Fibroblast of skin of scalp (primary cell): ENCODE data around the gene RTN1. TPM values are rescaled to one million over a fixed set of nuclear protein-coding genes. Genes with fewer than 3 reads are reported as not detected.

Source experiments
- DNase-seq: peaks from one replicate; pipeline ENCODE4 v3.0.0-alpha.2; 2013
- polyA plus RNA-seq, 2 experiments: library from polyadenylated mRNA; unstranded; fragments of 120-200 nt; gene quantifications; one replicate each; pipeline ENCODE4 v1.2.1, GENCODE V29; 2013; ENCODE audit not compliant: insufficient read length in 2 of 2

The RTN1 gene, protein sequence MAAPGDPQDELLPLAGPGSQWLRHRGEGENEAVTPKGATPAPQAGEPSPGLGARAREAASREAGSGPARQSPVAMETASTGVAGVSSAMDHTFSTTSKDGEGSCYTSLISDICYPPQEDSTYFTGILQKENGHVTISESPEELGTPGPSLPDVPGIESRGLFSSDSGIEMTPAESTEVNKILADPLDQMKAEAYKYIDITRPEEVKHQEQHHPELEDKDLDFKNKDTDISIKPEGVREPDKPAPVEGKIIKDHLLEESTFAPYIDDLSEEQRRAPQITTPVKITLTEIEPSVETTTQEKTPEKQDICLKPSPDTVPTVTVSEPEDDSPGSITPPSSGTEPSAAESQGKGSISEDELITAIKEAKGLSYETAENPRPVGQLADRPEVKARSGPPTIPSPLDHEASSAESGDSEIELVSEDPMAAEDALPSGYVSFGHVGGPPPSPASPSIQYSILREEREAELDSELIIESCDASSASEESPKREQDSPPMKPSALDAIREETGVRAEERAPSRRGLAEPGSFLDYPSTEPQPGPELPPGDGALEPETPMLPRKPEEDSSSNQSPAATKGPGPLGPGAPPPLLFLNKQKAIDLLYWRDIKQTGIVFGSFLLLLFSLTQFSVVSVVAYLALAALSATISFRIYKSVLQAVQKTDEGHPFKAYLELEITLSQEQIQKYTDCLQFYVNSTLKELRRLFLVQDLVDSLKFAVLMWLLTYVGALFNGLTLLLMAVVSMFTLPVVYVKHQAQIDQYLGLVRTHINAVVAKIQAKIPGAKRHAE
- 0.54 TPM for polyA plus RNA-seq (2013, experiment 1 of 2; ENCODE audit: insufficient read length)
- polyA plus RNA-seq (2013, experiment 2 of 2; ENCODE audit: insufficient read length): 3.0 TPM

DNA sequence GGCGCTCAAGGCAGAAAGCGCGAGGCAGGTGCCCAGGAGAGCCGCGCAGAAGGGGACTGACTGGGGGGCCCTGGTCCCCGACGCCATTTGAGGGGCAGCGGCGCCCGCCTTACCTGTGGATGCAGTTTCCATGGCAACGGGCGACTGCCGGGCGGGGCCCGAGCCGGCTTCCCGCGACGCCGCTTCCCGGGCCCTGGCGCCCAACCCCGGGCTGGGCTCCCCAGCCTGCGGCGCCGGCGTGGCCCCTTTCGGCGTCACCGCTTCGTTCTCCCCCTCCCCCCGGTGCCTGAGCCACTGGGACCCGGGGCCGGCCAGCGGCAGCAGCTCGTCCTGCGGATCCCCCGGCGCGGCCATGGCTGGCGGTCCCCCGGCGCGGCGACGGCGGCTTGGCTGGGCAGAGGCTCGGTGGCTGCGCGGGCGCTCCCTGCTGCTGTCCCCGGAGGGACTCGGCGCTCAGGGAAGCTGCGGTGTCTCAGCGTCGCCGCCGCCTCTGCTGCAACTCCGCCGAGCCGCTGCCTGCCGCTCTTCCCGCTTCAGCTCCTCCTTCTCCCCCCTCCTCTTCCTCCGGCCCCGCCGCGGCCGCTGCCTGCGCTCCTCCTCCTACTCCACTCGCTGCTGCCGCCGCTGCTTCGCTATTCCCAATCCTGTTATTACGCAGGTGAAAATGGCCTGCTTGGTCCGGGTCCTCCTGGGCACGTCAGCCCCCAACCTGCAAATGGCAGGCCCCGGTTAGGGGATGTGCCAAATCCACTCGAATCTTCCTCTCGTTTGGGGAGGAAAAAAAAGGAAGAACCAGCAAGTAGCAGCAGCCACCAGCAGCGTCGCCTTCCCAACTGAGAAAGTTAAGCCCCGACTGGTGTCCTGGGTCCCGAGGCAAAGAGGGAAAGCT, at the start of gene RTN1:
RTN1 (minus strand) TSS at position 500 of the 889 bp plus-strand sequence; CDS start at position 354, 146 bp downstream.
- DNase-seq: peak; percentile 45

DNA sequence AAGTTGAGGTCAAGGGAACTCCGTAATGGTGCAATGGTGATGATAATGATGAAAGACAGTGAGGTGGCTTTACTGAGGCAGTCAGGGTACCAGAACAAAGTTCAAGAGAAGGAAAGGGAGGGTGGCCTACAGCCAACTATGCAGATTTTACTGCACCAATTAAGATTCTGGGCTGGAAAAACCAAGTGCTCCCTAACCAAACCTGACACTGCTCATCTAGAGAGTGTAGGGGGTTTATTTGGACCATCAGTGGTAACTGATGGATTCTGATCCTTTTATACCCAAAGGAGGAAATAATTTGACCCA, 49.8 kb upstream of the RTN1 start:
- no peak for DNase-seq

DNA sequence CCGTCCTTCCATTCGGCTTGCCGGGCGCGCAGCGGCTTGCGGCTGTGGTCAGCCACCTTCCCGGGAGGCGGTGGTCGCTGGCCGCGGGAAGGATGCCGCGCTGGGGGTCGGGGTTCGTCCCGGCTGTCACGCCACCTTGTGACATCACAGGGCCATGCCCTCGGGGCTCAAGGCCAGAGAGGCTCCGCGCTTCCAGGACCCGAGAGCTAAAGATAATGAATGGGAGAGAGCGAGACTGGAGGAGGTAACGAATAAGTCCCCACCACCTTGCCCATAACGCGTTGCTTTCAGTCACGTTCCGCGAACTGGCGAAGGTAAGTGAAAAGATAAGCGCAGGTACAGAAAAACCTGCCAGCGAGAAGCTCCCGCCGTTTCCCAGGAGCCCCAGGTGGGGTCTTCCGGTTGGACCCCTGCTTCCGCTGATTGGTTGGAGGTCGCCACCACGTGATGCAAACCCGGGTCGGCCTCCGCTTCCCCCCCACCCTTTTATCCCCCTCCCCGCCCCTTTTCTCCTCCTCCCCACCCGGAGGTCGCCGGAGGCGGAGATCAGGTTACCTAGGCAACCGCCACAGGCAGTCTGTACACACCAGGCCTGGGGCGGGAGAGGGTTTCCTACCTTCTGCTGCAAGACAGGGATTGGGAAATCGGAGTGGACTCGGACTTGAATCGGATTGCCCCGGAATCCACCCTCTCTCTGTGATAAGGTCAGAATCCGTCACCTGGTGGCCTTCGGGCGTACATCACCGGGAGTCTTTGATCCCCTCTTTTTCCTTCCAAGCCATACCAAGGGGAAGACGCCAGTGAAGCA, 49.2 kb upstream of the RTN1 start, which contains the start of gene LRRC9:
LRRC9 (plus strand) TSS at position 575 of the 808 bp plus-strand sequence.
- DNase-seq: no peak

DNA sequence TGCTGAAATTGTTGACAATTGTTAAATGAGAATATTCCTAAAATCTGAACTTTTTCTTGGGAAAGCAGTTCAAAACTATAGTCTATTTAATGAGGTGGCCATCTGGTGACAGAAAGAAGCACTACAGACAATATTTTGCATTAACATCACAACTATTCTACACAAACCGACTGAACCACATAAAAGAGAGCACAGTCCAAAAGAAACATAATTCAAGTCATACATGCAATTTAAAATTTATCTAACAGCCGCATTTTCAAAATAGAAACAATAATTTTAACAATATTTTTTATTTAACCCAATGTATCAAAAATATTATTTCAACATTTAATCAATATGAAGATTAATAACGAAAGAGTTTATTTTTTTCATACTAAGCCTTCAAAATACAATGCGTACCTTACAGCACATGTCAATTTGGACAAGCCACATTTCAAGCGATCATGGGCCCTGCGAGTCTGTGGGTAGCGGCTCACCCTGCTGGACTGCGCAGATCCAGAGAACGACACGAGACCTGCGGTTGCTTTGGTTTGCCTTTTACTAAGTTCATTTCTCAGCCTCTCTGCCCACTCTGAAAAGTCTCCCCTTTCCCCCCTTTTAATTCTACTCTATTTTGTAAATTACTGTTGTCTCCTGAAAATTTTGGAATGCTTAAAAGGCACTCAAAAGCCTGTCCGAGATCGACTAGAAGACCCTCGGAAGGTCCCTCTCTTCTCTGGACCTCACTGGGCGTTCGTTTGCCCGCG, 48.4 kb upstream of the RTN1 start:
- peak; percentile 43 for DNase-seq

DNA sequence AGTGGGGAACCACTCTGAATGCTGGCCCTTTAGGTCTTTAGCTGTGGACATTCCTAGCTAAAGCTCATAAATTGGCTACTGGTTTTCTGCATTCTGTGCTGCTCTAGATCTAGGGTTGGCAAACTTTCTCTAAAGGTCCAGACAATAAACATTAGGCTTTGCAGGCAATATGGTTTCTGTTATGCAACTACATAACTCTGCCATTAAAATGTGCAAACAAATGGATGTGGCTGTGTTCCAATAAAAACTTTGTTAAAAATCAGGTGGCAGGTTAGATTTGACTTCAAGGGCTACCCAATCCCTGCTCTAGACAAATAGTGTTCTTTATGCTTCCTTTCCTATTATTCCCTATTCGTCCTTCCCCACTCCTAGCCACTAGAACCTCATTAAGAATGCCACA, 42.6 kb upstream of the RTN1 start:
- no peak for DNase-seq

DNA sequence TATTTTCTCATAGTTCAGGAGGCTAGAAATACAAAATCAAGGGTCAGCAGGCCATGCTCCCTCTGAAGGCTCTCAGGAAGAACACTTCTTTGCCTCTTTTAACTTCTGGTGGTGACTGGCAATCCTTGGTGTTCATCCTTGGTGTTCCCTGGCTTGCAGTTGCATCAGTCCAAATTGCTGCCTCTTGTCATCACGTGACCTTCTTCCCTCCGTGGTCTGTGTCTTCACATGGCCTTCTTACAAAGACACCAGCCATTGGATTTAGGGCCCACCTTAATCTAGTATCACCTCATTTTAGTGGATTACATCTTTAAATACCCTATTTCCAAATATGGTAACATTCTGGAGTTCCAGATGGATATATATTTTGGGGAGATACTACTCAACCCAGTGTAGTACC, 41.9 kb upstream of the RTN1 start:
- DNase-seq: no peak

DNA sequence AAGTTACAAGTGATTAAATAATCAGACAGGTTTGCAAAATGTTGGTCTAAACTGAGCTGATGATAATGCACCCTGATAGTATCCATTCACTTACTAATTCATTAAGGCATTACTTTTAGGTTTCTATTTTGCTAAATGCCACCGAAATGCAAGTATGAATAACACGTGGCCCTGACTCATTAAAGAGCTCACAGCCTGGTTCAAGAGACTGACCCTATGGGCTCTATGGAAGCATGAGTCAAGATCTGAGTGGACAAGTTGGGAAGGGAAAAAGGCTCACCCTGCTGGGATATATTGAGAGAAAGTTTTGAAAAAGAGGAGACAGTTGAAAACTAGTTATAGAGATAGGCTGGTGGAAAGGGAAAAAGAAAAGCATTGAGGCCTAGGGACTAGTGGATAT, 34.6 kb upstream of the RTN1 start:
- DNase-seq: no peak

DNA sequence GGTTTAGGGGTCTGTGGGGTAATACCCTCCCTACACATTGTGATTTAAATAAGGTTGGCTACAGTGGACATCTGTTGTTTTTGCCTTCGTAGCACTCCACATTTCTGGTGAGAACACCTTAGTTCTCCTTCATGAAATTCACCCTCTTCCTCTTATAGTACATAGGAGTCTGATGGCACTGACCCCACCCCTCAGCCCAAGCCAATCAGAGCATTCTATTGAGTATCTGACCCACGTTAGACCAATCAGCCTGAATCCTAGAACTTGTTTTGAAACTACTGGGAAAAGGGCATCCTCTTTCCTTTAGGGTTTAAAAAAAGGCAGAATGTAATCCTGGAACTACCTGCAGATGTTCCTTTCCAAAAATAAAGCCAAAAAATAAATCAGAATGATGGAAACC, 33.6 kb upstream of the RTN1 start:
- DNase-seq: no peak

DNA sequence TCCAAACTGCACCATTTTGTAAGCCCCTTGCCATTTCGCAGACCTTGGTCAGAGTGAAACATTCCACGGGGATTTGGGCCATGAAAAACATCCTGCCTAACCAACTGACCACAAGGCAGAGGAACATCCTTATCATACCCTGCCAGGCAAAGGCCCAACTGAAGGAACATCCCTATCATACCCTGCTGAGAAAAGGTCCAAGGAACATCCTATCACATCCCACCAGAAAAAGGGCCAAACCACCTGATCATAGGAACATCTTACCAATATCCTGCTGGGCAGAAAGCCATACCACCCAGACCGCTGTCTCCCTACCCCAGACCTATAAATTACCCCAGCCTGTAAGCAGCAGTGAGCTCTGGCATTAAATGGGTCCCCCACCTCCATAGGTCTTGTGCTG, 30.0 kb upstream of the RTN1 start:
- no peak for DNase-seq

DNA sequence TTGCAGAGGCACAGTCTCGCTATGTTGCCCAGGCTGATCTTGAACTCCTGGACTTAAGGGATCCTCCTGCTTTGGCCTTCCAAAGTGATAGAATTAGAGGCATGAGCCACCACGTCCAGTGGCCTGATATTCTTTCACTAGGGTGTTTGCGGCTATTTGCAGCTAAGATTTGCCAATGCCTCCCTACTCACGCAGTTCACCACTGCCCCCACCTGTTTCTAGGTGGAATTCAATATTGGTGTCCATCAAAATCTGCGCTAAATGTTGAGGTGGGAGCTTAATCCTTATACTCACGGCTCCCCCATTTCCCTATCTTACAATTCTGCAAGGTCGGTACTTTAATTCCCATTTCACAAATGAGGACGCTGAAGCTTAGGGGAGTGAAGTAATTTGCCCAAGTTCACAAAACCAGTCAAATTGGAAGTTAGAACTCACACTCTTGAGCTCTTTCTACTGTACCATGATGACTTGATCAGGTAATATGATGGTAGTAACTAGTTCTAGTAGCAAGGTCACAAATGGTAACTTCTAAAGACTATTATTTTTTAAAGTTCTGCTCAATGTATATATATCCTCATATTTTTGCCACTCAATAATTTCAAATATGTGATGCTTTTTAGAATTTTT, 27.3 kb upstream of the RTN1 start:
- peak; percentile 5 for DNase-seq

DNA sequence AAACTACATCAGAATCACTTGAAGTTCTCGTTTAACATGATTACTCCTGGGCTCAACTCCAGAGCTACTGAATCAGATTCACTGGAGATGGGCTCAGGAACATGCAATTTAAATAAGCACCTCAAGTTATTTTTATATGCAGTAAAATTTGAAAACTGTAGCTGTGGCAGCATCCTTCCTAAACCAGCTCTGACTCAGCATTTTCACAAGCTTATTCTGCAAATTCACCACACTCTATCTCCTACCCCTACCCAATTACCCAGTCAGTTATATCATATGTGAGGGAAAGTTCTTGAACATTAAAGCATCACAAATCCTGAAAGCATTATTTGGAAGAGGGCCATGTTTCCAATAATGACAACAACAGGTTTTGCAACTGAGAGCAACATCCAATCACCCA, 25.1 kb upstream of the RTN1 start:
- no peak for DNase-seq

DNA sequence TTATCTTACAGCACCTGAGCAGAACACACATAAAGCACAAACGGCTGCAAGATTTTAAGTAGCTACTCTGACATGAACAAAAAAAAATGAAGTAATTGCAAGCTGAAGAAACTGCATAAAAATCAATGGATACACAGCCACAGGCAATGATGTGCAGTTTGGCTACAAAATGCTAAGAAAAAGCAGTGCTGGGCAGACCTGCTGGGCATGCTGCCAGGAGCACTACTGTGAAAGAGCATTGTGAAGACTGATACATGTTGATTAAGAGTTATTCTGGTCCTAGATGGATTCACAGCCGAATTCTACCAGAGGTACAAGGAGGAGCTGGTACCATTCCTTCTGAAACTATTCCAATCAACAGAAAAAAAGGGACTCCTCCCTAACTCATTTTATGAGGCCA, 20.1 kb upstream of the RTN1 start:
- no peak for DNase-seq

DNA sequence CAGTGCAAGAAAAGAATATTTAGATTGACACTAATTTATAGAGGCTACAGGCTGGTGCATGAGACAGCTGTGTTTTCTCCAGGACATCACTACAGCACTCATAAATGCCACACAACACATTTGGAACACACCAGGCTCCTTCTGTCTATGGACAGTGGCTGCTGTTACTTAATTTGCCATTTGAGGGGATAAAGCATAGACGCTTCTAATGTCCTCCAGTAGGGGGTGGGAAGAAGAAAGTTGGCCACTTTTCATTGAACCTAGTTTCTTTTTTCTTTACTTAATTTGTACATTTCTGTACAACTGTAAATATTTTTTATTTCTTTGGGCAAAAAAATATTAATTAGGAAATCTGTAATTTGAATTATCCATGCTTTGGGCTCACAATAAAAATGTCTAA, 12.4 kb upstream of the RTN1 start:
- DNase-seq: no peak

DNA sequence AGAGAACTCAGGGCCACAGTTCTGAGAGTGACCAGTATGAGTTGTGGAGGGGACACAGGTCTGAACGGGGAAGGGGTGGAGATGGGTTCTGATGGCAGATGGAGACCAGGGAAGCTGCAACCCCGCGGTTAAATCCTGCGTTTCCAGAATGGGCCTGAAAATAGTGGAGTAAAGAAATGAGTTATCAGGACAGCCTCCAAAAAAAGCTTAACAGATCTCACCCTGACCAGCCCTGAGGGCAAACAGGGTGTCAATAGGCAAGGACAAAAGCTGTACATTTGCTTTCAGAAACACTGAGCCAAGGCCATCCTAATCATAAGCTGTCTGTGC, 555 bp upstream of the RTN1 start:
- no peak for DNase-seq

DNA sequence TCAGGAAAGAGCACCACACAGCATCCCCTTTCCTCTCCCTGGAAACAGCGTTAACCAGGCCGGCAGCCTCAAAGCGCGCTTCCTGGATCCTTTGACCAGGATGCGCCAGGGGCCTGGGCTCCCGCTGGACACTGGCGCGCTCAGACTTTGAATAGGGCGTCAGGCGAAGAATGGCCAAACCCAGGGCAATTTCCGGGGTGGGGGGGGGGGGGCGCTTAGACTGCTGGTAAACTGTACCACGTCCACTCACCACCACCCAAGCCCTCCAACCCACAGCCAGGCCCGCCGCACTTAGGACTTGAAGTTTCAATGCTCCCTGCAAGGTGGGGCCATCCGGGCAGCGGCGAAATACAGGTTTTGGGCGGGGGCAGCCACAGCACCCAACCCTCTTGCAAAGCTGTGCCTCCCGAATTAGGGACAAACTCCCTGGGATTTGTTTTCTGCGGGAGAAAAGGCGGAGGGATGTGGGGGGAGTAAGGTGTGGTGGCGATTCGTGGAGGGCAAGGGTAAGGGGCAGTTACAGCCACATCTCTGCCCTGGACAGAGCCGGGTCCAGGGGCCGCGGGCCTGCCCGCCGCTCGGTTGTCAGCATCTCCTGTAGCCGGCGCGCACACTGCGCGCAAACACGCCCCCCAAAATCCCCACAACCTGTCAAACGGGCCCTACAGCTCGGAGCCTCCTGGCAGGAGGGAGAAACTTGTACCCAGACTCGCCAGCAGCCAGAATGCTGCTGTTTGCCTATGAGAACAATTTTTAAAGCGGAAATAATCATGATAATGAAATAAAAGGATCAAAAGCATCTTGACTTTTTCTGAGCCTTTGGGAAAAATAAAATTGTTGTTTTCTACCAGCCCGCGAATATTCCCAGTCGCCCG, 958 bp downstream of the RTN1 start:
- DNase-seq: no peak

DNA sequence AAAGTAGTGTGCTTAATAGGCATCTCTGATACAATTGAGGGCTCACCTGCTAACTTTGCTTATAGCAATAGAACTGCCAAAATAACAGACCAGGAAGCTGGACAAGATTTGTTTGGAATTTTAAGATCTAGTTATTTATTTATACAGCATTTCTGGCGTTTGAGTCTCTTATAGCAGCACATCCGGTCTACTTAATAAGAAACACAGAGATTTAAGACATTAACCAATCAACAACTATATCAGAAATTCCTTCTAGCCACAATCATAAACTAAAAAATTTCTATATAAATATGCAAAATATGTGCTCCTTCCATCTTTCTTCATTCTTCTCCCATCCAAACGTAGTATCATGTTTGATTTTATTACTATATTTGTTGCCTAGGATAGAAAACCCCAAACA, 2.6 kb downstream of the RTN1 start:
- DNase-seq: peak; percentile 15

DNA sequence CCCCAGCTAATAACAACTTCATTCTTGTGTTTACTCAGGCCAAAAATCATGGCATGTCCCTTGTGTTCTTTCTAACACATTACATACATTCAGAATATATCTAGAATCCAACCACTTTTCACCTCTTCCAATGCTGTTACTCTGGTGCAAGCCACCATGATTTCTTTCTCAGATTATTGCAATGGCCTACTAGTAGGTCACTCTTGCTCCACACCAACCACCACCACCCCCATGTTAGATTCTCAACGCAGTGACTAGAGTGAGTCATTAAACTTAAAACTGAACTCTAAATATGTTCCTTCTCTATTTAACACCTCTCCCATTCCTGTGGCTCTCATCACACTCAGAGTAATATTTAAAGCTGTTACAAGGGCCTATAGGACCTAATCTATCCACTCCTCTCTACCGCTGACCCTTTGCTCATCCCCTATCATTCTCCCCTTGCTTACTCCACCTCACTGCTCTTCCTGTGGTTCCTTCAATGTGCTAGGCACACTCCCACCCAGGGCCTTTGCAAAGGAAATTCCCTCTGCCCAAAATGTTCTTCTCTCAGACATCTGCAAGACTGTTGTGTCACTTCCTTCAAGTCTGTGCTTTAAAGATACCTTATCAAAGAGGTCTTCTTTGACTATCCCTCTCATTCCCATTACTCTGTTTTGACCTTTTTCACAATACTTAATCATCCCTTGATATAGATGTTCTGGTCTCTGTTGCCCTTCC, 6.6 kb downstream of the RTN1 start:
- DNase-seq: no peak

DNA sequence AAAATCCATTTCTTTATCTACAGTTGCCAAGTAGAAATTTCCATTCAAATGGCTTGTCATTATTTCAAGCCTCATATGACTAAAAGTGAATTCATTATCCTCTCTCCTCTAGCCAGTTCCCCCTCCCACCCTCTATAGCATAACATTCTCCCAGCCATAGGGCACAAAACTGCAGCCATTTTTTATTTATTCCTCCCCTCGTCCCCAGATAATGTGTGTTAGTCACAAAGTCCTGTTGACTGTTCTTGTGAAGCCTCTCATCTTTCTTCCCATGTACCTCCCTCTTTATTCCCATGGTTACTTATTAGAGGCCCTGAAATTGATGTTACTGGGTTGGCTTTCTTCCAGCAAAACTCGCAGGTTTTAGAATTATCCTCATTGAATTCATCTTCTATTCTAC, 13.2 kb downstream of the RTN1 start:
- DNase-seq: no peak

DNA sequence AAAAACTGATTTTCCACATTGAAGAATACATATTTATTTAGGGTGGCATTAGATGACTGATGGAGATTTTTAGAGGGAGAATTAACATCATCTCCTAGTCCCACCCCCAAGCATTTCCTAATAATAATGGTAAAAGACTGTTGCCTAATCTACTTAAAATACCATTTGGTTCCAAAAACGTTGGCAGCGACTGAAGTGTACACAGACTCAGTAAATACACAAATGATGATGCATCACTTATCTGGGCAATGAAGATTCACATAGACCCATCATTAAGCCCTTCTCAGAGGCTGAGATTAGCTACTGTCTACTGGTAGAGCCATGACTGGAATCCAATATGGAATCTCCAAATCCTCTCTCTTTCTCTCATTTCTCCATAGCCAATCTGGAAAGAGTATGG, 18.2 kb downstream of the RTN1 start:
- DNase-seq: no peak
